ENCODE results near the gene PPFIBP1.

GRCh38 chr12:27528788-27529187 lies 4.8 kb downstream of the PPFIBP1 start:
- TF ChIP-seq EZH2phosphoT487 (IDR thresholded peaks at IDR 0.05; ENCODE audit: low read length), result no peak
- TF ChIP-seq CTCF (IDR thresholded peaks at IDR 0.05; ENCODE audit: low read length), result no peak

Data from MM.1S (cell line).